ENCODE data around the gene PPP1CB.

DNA sequence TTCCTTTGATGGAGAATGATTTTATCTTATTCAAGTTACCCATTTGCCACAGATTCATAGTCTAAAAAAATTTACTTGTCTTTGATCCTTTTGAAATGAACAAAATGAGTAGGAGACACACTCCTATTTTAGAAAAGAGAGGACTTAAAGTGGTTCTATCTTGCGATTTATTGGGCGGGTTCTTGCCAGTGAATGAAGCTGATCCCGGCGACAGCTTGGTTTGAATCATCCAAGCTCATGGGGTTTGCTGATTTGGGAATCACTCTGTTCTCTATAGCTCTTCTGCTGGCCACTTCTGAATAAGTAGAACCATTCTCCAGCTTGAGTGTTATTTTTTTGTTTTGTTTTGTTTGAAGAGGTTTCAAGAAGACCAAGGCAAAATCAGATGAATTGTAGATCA is 25.5 kb upstream of the PPP1CB start:
- TF ChIP-seq, protein P1, sequence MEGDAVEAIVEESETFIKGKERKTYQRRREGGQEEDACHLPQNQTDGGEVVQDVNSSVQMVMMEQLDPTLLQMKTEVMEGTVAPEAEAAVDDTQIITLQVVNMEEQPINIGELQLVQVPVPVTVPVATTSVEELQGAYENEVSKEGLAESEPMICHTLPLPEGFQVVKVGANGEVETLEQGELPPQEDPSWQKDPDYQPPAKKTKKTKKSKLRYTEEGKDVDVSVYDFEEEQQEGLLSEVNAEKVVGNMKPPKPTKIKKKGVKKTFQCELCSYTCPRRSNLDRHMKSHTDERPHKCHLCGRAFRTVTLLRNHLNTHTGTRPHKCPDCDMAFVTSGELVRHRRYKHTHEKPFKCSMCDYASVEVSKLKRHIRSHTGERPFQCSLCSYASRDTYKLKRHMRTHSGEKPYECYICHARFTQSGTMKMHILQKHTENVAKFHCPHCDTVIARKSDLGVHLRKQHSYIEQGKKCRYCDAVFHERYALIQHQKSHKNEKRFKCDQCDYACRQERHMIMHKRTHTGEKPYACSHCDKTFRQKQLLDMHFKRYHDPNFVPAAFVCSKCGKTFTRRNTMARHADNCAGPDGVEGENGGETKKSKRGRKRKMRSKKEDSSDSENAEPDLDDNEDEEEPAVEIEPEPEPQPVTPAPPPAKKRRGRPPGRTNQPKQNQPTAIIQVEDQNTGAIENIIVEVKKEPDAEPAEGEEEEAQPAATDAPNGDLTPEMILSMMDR (IDR thresholded peaks at IDR 0.05) = no peak
- TF ChIP-seq POLR2A (IDR thresholded peaks at IDR 0.05) (no peak), POLR2AphosphoS5 (IDR thresholded peaks at IDR 0.05; ENCODE audit: insufficient read depth in 1 of 2, low read depth in 1 of 2) (no peak)
